GM21360 (cell line): ENCODE measurements around the gene SPOCK1.

Experiments used
- ATAC-seq: cut with Tn5 transposase; IDR thresholded peaks from one replicate; pipeline ENCODE4 v1.9.1; 2021; ENCODE audit warnings: mild to moderate bottlenecking, moderate library complexity; ENCODE audit not compliant: unreplicated experiment

Gene SPOCK1

DNA sequence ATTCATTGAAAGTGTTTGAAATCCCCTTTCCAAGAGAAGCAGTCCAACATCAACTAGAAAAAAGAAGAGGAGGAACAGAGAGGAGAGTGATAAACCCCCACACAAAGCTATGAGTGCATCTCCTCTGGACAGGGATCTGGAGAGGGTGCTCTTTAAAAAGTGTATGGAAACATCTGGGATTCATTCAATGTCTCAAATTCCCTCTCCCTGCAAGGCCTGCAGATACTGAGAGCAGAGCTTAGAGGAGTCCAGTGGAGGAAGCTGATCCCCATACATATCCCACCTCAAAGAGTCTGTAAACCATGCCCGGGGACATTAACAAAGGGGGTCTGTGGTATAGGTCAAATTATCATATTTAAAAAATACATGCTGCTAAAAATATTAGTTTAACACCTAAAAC lies 2.2 kb downstream of the SPOCK1 start:
- no peak for ATAC-seq

DNA sequence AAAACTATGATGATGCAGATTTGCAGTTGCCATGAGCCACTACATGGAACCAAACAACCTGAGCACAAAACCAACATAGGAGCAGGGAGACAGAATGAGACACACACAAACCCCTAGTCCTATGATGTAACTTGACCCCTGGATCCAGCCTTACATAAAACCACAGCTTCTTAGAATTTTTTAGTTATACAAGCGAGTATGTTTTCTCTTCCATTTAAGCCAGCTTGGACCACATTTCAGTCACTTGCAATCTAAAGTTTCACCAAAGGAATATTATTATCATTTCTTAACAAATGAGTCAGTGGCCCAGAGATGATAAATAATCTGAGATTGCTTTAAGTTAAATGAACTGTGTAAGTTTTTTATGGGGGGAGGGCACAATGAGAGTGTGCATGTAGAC lies 6.8 kb downstream of the SPOCK1 start:
- ATAC-seq: no peak

DNA sequence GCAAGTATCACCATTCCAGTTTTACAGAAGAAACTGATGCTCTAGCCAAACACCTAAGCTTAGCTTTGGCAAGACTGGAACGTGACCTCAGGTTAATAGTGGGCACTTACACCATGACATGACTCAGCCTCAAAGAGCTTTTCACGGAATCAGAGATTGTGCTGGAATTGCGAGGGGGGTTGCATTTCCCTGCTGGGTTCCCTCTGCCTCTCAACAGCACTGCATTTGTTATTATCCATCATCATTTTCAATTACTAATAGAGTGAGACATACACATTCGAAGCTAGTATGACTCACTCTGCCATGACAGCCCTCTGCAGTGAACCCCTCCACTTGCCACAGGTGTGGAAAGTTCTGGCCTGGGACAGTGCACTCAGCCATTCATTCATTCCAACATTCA lies 8.0 kb downstream of the SPOCK1 start:
- no peak for ATAC-seq

DNA sequence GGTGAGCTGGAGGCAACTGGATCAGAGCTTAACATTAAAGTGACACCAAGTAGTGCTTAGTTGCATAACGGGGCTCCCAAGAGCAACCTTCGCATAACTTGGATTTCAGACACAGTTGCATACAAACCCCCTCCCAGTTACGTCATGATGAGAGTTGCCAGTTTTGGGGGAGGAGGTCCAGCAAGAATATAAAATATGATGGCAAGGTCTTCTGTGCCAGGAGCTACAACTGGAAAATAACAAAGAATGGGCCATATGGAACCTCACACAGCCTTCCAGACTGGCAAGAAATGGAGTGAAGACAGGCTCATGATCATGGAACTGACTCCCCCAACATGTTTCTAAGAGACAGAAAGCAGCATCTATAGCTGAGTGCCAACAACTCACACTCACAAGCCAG lies 8.5 kb downstream of the SPOCK1 start:
- no peak for ATAC-seq

DNA sequence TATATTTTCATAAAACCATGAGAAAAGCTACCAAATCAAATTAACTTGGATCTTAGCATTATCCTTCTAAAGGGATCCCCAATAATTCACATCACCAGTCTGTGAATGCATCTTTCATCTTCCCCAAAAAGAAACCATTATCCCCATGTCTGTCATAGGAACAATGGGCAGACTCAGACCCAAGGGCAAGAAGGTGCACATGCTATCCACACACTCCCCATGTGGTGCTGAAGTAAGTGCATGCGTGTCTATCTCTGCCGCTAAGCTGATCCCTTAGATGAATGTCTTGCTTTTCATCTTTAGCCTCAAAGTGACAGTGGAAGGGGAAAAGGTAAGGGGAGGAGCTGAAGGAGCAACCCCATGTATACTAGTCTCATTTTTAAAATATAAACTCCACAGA lies 10.2 kb downstream of the SPOCK1 start:
- no peak for ATAC-seq

DNA sequence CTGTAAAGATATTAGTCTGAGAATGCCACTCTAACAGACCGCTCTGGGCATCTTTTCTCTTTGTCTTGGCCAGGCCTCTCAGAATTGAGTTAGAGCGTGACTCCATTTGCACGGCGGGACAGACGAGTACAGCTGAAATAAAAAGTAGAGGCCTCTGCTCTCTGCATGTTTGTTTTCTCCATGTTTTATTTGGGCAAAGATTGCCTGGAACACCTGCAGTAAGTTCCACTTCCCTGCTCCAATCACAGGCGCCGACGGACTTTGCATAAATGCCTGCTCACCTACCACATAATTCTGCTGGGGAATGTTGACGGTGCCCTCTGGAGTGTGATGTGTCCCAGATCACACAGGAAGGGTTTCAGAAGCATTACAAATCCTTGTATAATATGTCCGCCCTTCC lies 10.6 kb downstream of the SPOCK1 start:
- ATAC-seq: no peak

DNA sequence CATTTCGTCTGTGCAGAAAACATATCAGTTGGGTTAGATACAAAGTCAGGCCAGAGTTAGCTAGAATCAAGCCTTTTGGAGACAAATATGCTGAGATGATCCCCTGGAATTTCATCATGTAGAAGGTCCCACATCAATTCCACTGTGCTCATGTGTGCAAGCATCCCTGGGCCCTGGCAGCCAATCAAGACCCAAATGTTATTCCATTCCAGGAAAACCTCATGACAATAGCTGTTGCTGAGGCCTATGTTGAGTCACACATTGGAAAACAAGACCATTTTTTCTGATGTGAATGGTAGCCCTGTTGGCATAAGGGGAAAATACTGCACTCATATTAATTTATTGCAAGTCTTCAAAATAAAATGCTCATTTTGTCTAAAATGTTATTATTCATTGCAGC lies 11.5 kb downstream of the SPOCK1 start:
- ATAC-seq: no peak

DNA sequence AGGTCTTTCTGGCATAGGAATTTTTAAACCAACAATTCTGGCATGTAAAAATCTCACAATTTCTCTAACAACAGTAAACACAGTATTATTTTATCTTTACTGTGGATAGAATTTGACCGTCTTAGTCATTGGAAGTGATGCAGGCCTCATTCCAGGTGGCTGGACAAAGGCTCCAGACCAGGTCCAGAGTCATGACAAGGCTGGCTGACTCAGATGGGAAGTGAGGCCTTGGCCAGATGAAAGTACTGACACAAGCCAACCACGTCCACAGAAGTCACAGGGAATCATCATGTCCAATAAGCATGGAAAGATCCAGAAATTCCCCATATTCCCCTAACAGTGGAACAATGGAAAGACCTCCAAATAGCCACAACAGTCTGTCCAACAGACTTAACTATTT lies 12.4 kb downstream of the SPOCK1 start:
- ATAC-seq: no peak

DNA sequence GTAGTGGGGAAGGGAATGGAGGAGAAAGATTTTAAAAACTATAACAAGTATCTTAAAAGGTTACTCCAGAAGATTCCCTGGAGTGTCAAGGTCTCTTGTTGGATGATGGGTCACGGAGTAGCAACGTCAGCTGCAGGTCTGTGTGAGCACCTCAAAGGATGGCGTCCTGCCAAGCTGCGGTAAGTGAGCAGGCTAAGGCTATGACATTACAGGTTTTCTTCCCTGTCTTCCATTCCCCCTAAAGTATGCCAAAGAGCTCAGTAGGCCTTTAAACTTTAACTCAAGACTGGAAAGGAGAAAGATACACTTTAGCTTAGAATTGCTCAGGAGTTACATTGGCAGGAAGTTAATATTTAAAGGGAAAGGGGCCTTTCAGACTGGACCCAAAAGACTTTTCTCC lies 17.5 kb downstream of the SPOCK1 start:
- no peak for ATAC-seq

DNA sequence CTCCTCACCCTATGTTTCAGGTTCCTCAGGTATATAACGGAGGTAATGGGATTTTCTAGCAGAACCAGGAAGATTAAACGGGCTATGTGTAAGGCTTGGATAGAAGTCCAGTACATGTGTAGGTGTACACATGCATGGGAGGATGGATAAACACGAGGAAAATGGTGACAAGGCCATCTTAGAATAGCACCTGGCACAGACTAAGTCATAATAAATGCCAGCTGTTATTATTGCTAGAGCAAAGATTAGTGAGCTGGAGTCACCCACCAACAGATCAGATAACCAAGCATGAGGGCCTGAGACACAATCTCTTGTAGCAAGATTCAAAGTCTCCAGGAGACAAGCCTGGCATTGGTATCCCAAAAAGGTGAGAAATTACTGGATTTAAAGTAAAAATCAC lies 21.1 kb downstream of the SPOCK1 start:
- ATAC-seq: no peak

DNA sequence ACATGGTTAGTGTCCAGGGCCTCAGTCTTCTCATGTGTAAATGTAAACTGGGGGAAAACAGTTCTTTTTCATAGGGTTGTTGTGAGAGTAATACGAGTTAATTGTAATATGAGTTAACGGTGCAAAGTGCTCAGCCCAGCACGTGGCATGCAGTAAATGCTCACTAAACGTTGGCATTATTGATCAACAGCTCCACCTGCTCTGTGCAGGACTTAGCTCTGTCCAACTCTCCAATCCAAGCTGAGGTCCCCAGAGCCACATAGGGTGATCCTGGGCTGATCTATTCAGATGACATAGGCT lies 28.3 kb downstream of the SPOCK1 start:
- no peak for ATAC-seq

DNA sequence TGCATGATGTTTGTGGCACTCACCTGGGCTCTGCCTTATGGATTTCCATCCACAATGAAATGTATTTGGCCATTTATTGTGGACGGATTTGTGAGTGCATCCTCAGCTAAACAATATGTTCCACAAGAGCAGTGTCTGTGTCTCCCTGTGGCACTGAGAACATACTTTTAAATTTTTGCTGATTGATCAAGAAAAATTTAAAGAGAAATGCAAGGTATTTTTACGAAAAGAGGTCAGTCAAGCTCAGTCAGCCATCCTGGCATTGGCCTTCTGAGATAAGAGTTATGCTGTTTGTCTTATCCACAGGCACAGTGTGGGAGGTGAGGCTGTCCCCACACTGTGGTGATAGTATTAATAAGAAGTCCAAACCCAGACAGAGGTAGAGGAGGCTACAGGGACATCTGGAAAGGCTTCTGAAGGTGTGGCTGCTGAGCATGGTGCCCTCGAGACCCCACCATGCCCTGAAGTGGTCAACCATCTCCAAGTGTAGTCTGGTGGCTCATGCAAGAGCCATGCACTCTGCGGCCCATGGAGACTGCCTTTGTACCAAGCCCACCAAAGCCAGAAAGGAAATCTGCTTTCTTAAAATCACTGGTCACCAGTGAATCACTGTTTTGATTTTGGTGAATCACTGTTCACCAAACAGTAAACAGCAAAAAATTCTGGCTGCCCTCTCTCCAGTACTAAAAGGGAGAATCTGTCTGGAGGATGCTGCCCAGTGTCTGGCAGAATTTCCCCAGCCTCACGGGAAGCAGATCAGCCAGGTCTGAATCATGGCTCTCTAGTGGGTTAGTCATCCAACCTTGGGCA lies 28.8 kb downstream of the SPOCK1 start:
- no peak for ATAC-seq

DNA sequence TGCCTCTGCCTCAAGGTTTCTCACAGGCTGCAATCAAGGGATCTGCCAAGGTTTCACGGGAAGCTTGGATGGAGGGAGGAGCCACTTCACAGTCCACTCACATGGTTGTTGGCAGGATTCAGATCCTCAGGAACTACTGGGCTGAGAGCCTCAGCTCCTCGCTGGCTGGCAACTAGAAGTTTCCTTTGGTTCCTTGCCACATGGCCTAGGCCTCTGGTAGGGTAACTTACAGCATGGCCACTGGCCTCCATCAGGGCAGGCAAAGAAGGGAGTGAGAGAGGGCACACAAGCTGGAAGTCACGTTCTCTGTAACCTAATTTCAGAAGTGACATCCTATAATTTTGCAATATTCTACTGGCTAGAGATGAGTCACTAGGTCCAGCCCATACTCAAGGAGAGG lies 32.2 kb downstream of the SPOCK1 start:
- no peak for ATAC-seq

DNA sequence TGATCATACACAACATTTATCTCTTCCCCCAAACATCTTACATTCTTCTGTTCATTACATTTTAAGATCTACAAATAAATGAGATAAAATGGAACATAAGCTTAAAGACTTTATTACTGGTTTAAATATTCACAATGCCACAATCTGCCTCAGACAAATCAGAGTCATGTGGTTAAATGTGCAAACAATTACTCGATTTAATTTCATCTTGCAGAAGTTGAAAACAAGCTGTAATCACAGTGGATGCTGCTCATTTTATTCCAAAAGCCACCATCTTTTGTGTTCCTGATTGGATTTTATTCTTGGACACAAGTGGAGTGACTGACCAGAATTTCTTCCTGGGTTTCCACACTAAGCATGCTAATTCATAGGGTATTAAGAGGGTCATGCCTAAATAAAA lies 33.2 kb downstream of the SPOCK1 start:
- no peak for ATAC-seq

DNA sequence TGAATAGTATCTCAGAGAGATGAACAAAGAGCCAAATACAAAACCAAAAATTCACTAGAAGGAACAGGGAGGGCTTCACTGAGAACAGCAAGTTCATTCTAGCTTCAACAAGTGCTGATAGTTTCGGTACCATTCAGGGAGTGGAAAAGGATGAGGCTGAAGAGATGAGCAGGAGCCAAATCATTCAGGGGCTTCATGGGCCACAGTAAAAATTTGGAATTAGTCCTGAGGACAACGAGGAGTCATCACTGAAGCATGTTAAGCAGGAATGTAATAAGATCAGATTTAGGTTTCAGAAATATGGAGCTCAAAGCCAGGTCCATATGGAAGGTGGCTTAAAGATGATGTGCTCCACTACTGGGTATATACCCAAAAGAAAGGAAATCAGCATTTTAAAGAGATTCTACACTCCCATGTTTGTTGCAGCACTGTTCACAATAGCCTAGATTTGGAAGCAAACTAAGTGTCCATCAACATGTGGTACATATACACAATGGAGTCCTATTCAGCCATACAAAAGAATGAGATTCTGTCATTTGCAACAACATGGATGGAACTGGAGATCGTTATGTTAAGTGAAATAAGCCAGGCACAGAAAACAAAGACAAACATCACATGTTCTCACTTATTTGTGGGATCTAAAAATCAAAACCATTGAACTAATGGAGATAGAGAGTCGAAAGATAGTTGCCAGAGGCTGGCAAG lies 36.2 kb downstream of the SPOCK1 start:
- ATAC-seq: no peak

DNA sequence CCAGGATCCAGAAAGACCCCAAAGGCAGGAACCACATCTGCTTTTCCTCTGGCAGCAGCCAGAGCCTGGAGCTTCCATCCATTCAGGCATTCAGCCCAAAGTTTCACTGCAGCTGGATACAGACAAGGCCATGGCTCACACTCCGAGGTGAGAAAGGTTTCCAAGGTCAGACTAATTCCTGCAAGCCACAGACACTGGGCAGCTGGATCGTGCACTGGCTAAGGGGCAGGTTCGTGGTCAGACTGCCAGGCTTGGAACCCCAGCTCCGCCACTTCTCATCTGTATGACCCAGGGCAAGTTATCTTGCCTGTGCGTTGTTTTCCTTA lies 36.9 kb downstream of the SPOCK1 start:
- no peak for ATAC-seq

DNA sequence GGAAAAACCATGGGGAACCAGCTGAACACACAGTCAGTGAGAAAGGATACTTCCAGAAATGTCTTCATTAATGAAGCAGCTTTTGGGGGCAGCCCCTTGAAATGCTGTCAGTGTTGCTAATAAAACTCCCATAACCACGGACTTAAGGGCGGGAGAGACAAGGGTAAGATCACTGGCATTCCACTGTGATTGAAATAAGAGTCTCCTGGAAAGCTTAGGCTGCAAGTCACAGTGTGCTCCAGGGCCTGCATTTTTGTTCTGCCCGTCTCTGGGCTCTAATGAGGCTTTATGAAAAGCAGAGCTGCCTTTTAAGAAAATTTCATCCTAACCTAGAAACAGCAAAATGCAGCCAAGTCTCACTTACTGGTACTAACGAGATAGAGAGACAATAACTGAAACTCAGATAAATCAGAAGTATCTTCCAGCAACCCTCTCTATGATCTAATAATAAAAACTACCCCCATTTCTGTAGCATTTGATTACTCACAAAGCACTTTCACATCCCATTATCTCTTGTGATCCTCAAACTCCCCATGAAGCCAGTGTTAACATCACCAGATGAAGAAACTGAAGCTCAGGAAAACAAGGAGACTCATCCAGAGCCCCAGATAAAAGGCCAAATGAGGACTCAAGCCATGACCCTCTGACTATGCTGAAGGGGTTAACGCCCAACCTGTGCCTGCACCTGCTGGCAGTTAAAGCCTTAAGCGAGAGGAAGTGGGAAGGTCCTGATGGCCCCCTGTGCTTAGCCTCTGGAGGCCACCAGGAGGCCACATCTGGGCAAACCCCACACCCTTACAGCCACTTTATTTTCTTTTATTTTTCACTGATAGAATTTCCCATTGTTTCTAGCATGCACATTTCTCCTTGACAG lies 37.5 kb downstream of the SPOCK1 start:
- ATAC-seq: no peak

DNA sequence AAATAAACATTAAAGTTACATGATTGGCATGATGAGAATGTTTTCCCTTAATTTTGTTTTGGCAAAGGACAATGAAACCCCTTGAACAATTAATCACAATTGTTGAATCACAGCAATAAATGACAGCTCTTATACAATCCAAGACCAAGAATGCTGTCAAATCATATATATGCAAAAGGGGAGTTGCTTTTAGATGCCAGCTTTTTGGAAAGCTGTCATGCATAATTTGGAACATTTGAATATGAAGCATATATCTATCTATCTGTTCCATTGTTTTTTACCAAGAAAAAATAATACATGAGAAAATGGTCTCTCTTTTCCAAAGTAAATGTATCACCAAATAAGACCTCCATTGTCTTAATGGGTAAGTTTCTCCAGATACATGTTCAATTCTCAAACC lies 44.5 kb downstream of the SPOCK1 start:
- ATAC-seq: no peak

DNA sequence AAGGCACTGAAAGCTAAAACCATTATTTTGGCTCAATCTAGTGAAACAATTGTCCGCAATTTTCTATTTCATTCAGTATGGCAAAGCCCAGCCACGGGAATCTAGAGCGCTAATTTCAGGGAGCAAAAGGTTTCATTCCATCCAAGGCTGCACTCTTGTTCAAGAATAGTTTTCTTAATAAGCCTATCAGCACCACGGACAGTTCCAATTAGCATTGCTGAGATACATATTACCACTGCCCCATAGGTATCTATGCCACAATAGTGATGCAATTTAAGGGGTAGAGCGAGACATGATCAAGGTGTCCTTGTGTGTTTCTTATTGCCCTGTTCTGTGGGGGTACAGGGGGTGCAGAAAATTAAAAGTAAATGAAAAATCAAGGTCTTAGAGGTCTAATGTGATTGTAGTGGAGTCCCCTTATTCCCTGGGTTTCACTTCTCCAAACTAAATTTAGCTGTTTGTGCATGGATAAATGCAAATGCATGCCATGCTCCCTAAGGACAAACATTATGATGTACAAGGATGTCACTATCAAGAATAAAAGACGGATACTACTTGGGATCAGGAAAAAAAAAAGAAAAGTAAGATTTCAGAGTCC lies 45.5 kb downstream of the SPOCK1 start:
- ATAC-seq: no peak

DNA sequence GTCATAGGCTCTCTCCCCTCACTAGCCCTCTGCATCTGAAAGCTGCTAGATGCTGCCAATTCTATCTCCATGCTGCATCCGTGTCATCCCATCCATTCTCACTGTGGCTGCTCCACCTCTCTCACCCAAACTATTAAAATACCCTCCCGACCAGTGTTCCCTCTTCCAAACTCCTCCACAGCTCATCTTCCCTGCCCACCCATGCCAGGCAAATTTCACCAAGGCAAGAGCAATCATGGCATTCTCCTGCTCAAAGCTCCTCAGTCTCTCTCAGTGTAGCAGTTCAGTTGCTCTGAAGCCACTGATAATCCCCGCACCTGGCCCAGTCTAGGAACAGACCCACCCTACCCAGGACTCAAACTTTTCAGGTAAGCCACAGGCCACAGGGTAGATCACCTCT lies 48.4 kb downstream of the SPOCK1 start:
- ATAC-seq: no peak

DNA sequence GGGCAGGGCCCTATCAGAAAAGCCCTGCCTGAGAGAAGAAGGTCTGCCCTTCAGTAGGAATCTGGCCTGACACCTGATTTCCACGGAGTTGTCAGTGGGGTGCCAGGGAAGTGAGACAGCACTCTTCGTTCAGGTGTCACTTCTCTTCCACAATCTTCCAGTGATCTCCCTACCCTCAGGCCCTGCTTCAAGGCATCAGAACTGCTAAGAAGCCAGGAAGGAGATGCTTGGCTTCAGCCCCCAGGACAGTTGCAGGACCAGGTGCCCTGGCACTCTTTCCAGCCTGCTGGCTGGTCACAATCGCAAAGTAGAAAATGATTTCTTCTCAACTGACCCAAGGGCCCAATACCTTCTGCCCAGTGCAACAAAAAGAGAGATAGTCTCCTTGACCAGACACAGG lies 50.3 kb downstream of the SPOCK1 start:
- ATAC-seq: no peak

DNA sequence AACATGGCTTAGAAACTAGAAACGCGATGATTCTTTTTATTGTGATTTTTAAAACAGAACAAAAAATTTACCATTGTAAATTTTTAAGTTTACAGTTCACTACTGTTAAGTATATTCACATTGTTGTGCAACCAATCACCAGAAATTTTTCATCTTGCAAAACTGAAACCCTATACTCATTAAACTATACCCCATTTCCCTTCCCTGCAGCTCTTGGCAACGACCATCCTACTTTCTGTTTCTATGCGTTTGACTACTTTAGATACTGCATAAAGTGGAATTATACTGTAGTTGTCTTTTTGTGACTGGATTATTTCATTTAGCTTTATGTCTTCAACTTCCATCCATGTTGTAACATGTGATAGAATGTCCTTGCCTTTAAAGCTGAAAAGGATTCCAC lies 52.5 kb downstream of the SPOCK1 start:
- ATAC-seq: no peak
